WTC11 (cell line): ENCODE results near the gene SLCO1B3. TPM values are rescaled to one million over a fixed set of nuclear protein-coding genes. Genes with fewer than 3 reads are reported as not detected.

Experiments used
- ATAC-seq: fragments of 200-7000 bp; cut with Tn5 transposase; 2 replicates; pipeline ENCODE4 v1.10.0; 2021; ENCODE audit warnings: mild to moderate bottlenecking, moderate library complexity
- CTCF ChIA-PET: fragments of 300-600 bp; sonication (Branson Sonifier 250); formaldehyde crosslinking; loops from one replicate; lab custom pipeline; 2021; ENCODE audit warnings: antibody characterized with exemption; lab: Charles Lee
- POLR2A ChIA-PET: fragments of 350-600 bp; sonication (Branson Sonifier 250); formaldehyde crosslinking; loops from one replicate; lab custom pipeline; 2021; ENCODE audit warnings: antibody characterized with exemption; lab: Charles Lee
- DNase-seq: peaks from one replicate; pipeline ENCODE4 v3.0.0; 2021; ENCODE audit warnings: low spot score
- H3K27ac Mint-ChIP-seq: 2 replicates; pipeline ENCODE4 v1.8.0; 2021; ENCODE audit warnings: mixed read lengths
- H3K27me3 Mint-ChIP-seq: 2 replicates; pipeline ENCODE4 v1.8.0; 2021; ENCODE audit warnings: low read depth, mild to moderate bottlenecking, moderate library complexity, mixed read lengths
- H3K36me3 Mint-ChIP-seq: 2 replicates; pipeline ENCODE4 v1.8.0; 2021; ENCODE audit warnings: mixed read lengths
- H3K4me1 Mint-ChIP-seq: 2 replicates; pipeline ENCODE4 v1.8.0; 2022; ENCODE audit warnings: mixed read lengths
- H3K4me3 Mint-ChIP-seq: 2 replicates; pipeline ENCODE4 v1.8.0; 2021; ENCODE audit warnings: mild to moderate bottlenecking, moderate library complexity, mixed read lengths
- H3K9me3 Mint-ChIP-seq: 2 replicates; pipeline ENCODE4 v1.8.0; 2021; ENCODE audit warnings: mixed read lengths
- CREM ChIP-seq: sonication (generic); formaldehyde crosslinking; IDR thresholded peaks from 2 replicates; pipeline ENCODE4 v1.8.1; 2022; ENCODE audit warnings: mild to moderate bottlenecking, missing genetic modification reagents, moderate library complexity
- ELF4 ChIP-seq: sonication (generic); formaldehyde crosslinking; IDR thresholded peaks from 2 replicates; pipeline ENCODE4 v1.8.1; 2022; ENCODE audit warnings: low read depth, mild to moderate bottlenecking, moderate library complexity, missing genetic modification reagents
- ESRRA ChIP-seq: sonication (generic); formaldehyde crosslinking; IDR thresholded peaks from 2 replicates; pipeline ENCODE4 v1.8.1; 2022; ENCODE audit warnings: mild to moderate bottlenecking, missing genetic modification reagents, borderline replicate concordance
- ETV6 ChIP-seq: sonication (generic); formaldehyde crosslinking; IDR thresholded peaks from 2 replicates; pipeline ENCODE4 v1.8.1; 2022; ENCODE audit warnings: mild to moderate bottlenecking, missing genetic modification reagents
- JAZF1 ChIP-seq: fragments of 250-450 bp; sonication (Bioruptor Pico); IDR thresholded peaks from 2 replicates; pipeline ENCODE4 v1.9.0; 2021; ENCODE audit warnings: moderate library complexity, mild to moderate bottlenecking, inconsistent platforms
- MYBL2 ChIP-seq: sonication (generic); formaldehyde crosslinking; IDR thresholded peaks from 2 replicates; pipeline ENCODE4 v1.8.1; 2023; ENCODE audit warnings: mild to moderate bottlenecking, moderate library complexity, missing genetic modification reagents
- OVOL2 ChIP-seq: fragments of 250-450 bp; sonication (Bioruptor Pico); IDR thresholded peaks from 2 replicates; pipeline ENCODE4 v1.9.0; 2021; ENCODE audit warnings: mild to moderate bottlenecking, borderline replicate concordance
- TCF7 ChIP-seq: sonication (generic); formaldehyde crosslinking; IDR thresholded peaks from 2 replicates; pipeline ENCODE4 v1.8.0; 2022; ENCODE audit warnings: mild to moderate bottlenecking, low read depth, missing genetic modification reagents, moderate library complexity
- ZNF138 ChIP-seq: sonication (generic); formaldehyde crosslinking; conservative IDR thresholded peaks from 2 replicates; pipeline ENCODE4 v1.8.1; 2022; ENCODE audit warnings: mild to moderate bottlenecking, moderate library complexity, missing genetic modification reagents
- ZNF219 ChIP-seq: sonication (generic); formaldehyde crosslinking; IDR thresholded peaks from 2 replicates; pipeline ENCODE4 v1.8.0; 2023; ENCODE audit warnings: missing genetic modification reagents, mild to moderate bottlenecking, borderline replicate concordance
- ZNF263 ChIP-seq: sonication (generic); formaldehyde crosslinking; IDR thresholded peaks from 2 replicates; pipeline ENCODE4 v1.8.1; 2022; ENCODE audit warnings: low read depth, mild to moderate bottlenecking, moderate library complexity, missing genetic modification reagents
- ZNF671 ChIP-seq: fragments of 250-450 bp; sonication (Bioruptor Pico); IDR thresholded peaks from 2 replicates; pipeline ENCODE4 v1.8.0; 2021; ENCODE audit warnings: mild to moderate bottlenecking
- total RNA-seq: library from RNA; stranded (reverse); gene quantifications from 3 replicates; pipeline ENCODE4 v1.2.3, GENCODE V29; 2021
- TF ChIP-seq, protein P1 (sequence below): sonication (generic); formaldehyde crosslinking; IDR thresholded peaks from 2 replicates; pipeline ENCODE4 v1.8.0; 2022; ENCODE audit warnings: missing genetic modification reagents
- TF ChIP-seq, protein P2 (sequence below): sonication (generic); formaldehyde crosslinking; IDR thresholded peaks from 2 replicates; pipeline ENCODE4 v1.8.1; 2023; ENCODE audit warnings: mild to moderate bottlenecking, missing genetic modification reagents, borderline replicate concordance
- TF ChIP-seq, protein P3 (sequence below): sonication (generic); formaldehyde crosslinking; IDR thresholded peaks from 2 replicates; pipeline ENCODE4 v1.8.0; 2023; ENCODE audit warnings: mild to moderate bottlenecking, missing genetic modification reagents
- TF ChIP-seq, protein P4 (sequence below): fragments of 250-450 bp; sonication (Bioruptor Pico); IDR thresholded peaks from 2 replicates; pipeline ENCODE4 v1.9.0; 2021; ENCODE audit warnings: moderate library complexity, mild to moderate bottlenecking, inconsistent platforms, borderline replicate concordance
- TF ChIP-seq, protein P5 (sequence below): fragments of 250-450 bp; sonication (Bioruptor Pico); IDR thresholded peaks from 2 replicates; pipeline ENCODE4 v1.9.0; 2021; ENCODE audit warnings: mild to moderate bottlenecking
- TF ChIP-seq, protein P6 (sequence below): sonication (generic); formaldehyde crosslinking; IDR thresholded peaks from 2 replicates; pipeline ENCODE4 v1.8.1; 2022; ENCODE audit warnings: mild to moderate bottlenecking, missing genetic modification reagents, moderate library complexity, borderline replicate concordance

Gene SLCO1B3
- total RNA-seq, 1 experiment from 2014 or later, result not detected

DNA sequence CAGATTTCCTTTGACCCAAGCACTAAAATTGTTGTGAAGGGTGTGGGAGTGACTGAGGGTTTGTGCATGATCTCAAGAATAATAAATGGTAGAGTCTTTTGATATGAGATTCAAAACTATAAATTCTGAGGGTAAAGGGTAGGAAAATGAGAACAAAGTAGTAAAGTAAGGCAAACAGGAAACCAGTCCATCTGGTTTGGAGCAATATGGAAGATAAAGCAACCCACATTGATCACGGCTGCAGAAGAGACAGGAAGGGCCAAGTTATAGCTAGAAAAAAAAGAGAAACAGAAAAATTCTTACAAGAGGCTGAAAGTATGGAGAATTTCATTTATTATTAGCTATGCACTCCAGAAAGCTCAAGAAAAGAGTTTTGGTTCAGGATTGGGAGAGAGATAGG is 4.6 kb upstream of the SLCO1B3 start:
- H3K4me3 Mint-ChIP-seq, result no peak overlapping the region
- no peaks in the 10 kb centered on the region for H3K27me3 Mint-ChIP-seq
- no peaks in the 10 kb centered on the region for H3K4me1 Mint-ChIP-seq
- POLR2A ChIA-PET, result no interaction called here
- no peak overlapping the region for H3K27ac Mint-ChIP-seq
- CTCF ChIA-PET, result no interaction called here
- TF ChIP-seq, protein P1, sequence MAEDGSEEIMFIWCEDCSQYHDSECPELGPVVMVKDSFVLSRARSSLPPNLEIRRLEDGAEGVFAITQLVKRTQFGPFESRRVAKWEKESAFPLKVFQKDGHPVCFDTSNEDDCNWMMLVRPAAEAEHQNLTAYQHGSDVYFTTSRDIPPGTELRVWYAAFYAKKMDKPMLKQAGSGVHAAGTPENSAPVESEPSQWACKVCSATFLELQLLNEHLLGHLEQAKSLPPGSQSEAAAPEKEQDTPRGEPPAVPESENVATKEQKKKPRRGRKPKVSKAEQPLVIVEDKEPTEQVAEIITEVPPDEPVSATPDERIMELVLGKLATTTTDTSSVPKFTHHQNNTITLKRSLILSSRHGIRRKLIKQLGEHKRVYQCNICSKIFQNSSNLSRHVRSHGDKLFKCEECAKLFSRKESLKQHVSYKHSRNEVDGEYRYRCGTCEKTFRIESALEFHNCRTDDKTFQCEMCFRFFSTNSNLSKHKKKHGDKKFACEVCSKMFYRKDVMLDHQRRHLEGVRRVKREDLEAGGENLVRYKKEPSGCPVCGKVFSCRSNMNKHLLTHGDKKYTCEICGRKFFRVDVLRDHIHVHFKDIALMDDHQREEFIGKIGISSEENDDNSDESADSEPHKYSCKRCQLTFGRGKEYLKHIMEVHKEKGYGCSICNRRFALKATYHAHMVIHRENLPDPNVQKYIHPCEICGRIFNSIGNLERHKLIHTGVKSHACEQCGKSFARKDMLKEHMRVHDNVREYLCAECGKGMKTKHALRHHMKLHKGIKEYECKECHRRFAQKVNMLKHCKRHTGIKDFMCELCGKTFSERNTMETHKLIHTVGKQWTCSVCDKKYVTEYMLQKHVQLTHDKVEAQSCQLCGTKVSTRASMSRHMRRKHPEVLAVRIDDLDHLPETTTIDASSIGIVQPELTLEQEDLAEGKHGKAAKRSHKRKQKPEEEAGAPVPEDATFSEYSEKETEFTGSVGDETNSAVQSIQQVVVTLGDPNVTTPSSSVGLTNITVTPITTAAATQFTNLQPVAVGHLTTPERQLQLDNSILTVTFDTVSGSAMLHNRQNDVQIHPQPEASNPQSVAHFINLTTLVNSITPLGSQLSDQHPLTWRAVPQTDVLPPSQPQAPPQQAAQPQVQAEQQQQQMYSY (CRISPR knock-in tag), result no peak
- TF ChIP-seq ZNF219 (CRISPR knock-in tag) (no peak), ESRRA (CRISPR knock-in tag) (no peak), ELF4 (CRISPR knock-in tag) (no peak), ZNF138 (CRISPR knock-in tag) (no peak), CREM (CRISPR knock-in tag) (no peak), ETV6 (CRISPR knock-in tag) (no peak), ZNF263 (no peak)
- TF ChIP-seq, protein P2, sequence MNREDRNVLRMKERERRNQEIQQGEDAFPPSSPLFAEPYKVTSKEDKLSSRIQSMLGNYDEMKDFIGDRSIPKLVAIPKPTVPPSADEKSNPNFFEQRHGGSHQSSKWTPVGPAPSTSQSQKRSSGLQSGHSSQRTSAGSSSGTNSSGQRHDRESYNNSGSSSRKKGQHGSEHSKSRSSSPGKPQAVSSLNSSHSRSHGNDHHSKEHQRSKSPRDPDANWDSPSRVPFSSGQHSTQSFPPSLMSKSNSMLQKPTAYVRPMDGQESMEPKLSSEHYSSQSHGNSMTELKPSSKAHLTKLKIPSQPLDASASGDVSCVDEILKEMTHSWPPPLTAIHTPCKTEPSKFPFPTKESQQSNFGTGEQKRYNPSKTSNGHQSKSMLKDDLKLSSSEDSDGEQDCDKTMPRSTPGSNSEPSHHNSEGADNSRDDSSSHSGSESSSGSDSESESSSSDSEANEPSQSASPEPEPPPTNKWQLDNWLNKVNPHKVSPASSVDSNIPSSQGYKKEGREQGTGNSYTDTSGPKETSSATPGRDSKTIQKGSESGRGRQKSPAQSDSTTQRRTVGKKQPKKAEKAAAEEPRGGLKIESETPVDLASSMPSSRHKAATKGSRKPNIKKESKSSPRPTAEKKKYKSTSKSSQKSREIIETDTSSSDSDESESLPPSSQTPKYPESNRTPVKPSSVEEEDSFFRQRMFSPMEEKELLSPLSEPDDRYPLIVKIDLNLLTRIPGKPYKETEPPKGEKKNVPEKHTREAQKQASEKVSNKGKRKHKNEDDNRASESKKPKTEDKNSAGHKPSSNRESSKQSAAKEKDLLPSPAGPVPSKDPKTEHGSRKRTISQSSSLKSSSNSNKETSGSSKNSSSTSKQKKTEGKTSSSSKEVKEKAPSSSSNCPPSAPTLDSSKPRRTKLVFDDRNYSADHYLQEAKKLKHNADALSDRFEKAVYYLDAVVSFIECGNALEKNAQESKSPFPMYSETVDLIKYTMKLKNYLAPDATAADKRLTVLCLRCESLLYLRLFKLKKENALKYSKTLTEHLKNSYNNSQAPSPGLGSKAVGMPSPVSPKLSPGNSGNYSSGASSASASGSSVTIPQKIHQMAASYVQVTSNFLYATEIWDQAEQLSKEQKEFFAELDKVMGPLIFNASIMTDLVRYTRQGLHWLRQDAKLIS (CRISPR knock-in tag), result no peak
- TF ChIP-seq, protein P3, sequence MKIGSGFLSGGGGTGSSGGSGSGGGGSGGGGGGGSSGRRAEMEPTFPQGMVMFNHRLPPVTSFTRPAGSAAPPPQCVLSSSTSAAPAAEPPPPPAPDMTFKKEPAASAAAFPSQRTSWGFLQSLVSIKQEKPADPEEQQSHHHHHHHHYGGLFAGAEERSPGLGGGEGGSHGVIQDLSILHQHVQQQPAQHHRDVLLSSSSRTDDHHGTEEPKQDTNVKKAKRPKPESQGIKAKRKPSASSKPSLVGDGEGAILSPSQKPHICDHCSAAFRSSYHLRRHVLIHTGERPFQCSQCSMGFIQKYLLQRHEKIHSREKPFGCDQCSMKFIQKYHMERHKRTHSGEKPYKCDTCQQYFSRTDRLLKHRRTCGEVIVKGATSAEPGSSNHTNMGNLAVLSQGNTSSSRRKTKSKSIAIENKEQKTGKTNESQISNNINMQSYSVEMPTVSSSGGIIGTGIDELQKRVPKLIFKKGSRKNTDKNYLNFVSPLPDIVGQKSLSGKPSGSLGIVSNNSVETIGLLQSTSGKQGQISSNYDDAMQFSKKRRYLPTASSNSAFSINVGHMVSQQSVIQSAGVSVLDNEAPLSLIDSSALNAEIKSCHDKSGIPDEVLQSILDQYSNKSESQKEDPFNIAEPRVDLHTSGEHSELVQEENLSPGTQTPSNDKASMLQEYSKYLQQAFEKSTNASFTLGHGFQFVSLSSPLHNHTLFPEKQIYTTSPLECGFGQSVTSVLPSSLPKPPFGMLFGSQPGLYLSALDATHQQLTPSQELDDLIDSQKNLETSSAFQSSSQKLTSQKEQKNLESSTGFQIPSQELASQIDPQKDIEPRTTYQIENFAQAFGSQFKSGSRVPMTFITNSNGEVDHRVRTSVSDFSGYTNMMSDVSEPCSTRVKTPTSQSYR (CRISPR knock-in tag), result no peak
- TF ChIP-seq, protein P4, sequence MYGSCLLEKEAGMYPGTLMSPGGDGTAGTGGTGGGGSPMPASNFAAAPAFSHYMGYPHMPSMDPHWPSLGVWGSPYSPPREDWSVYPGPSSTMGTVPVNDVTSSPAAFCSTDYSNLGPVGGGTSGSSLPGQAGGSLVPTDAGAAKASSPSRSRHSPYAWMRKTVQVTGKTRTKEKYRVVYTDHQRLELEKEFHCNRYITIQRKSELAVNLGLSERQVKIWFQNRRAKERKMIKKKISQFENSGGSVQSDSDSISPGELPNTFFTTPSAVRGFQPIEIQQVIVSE (CRISPR knock-in tag), result no peak
- ATAC-seq (no peak), DNase-seq (no peak)
- H3K36me3 Mint-ChIP-seq, result no peaks in the 10 kb centered on the region
- peaks cover 10% of the 10 kb centered on the region for H3K9me3 Mint-ChIP-seq

DNA sequence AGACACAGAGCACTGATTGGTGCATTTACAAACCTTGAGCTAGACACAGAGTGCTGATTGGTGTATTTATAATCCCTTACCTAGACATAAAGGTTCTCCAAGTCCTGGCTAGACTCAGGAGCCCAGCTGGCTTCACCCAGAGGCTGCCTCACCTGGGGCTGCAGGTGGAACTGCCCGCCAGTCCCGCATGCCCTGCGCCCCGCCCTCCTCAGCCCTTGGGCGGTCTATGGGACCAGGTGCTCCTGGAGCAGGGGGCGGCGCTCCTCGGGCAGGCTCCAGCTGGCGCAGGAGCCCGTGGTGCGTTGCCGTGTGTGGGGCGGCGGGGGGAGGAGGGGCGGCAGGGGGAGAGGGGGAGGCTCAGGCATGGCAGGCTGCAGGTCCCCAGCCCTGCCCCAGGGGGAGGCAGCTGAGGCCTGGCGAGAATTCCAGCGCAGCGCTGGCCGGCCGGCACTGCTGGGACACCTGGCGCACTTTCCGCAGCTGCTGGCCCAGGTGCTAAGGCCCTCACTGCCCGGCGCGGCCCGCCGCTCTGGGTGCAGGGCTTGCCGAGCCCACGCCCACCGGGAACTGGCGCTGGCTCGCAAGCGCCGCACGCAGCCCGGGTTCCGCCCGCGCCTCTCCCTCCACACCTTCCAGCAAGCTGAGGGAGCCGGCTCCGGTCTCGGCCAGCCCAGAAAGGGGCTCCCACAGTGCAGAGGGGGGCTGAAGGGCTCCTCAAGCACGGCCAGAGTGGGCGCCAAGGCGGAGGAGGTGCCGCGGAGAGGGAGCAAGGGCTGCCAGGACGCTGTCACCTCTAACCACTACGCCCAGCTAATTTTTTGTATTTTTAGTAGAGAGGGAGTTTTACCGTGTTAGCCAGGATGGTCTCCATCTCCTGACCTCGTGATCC is 3.1 kb upstream of the SLCO1B3 start:
- H3K9me3 Mint-ChIP-seq, result peaks cover 10% of the 10 kb centered on the region
- DNase-seq (no peak), ATAC-seq (no peak)
- no peaks in the 10 kb centered on the region for H3K36me3 Mint-ChIP-seq
- POLR2A ChIA-PET, result no interaction called here
- H3K4me1 Mint-ChIP-seq, result no peaks in the 10 kb centered on the region
- H3K4me3 Mint-ChIP-seq, result no peak overlapping the region
- H3K27me3 Mint-ChIP-seq, result no peaks in the 10 kb centered on the region
- no peak overlapping the region for H3K27ac Mint-ChIP-seq
- CTCF ChIA-PET, result interaction anchor here (0.5 kb wide), 1 partner anchor 1902 kb away, joined by 3 read pairs; no protein-coding TSS in a partner anchor
- TF ChIP-seq JAZF1 (CRISPR knock-in tag), result no peak
- TF ChIP-seq ZNF671 (CRISPR knock-in tag), result no peak
- TF ChIP-seq, protein P5, sequence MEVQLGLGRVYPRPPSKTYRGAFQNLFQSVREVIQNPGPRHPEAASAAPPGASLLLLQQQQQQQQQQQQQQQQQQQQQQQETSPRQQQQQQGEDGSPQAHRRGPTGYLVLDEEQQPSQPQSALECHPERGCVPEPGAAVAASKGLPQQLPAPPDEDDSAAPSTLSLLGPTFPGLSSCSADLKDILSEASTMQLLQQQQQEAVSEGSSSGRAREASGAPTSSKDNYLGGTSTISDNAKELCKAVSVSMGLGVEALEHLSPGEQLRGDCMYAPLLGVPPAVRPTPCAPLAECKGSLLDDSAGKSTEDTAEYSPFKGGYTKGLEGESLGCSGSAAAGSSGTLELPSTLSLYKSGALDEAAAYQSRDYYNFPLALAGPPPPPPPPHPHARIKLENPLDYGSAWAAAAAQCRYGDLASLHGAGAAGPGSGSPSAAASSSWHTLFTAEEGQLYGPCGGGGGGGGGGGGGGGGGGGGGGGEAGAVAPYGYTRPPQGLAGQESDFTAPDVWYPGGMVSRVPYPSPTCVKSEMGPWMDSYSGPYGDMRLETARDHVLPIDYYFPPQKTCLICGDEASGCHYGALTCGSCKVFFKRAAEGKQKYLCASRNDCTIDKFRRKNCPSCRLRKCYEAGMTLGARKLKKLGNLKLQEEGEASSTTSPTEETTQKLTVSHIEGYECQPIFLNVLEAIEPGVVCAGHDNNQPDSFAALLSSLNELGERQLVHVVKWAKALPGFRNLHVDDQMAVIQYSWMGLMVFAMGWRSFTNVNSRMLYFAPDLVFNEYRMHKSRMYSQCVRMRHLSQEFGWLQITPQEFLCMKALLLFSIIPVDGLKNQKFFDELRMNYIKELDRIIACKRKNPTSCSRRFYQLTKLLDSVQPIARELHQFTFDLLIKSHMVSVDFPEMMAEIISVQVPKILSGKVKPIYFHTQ (CRISPR knock-in tag), result no peak
- TF ChIP-seq MYBL2, result no peak
- TF ChIP-seq OVOL2 (CRISPR knock-in tag), result no peak
- TF ChIP-seq TCF7 (CRISPR knock-in tag), result no peak
- TF ChIP-seq, protein P6, sequence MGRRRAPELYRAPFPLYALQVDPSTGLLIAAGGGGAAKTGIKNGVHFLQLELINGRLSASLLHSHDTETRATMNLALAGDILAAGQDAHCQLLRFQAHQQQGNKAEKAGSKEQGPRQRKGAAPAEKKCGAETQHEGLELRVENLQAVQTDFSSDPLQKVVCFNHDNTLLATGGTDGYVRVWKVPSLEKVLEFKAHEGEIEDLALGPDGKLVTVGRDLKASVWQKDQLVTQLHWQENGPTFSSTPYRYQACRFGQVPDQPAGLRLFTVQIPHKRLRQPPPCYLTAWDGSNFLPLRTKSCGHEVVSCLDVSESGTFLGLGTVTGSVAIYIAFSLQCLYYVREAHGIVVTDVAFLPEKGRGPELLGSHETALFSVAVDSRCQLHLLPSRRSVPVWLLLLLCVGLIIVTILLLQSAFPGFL, result no peak
